ENCODE data around the gene IL1R1.

Gene IL1R1

GRCh38 chr2:102140377-102140776 lies 2.2 kb upstream of the IL1R1 start:
- DNase-seq (ENCODE audit: low spot score): no peak

- no peak for DNase-seq (ENCODE audit: low spot score)
Measured at GRCh38 chr2:102141011-102141943, 1.3 kb upstream of the IL1R1 start.

GRCh38 chr2:102142829-102143449 lies 393 bp downstream of the IL1R1 start:
- DNase-seq (ENCODE audit: low spot score): no peak

- no peak for DNase-seq (ENCODE audit: low spot score)
Measured at GRCh38 chr2:102143450-102143985, 972 bp downstream of the IL1R1 start.

GRCh38 chr2:102144128-102144527 lies 1.6 kb downstream of the IL1R1 start:
- DNase-seq (ENCODE audit: low spot score): no peak

GRCh38 chr2:102145107-102145506 lies 2.6 kb downstream of the IL1R1 start:
- DNase-seq (ENCODE audit: low spot score): no peak

- DNase-seq (ENCODE audit: low spot score): no peak
Measured at GRCh38 chr2:102145934-102146333, 3.4 kb downstream of the IL1R1 start.

GRCh38 chr2:102147935-102148334 lies 5.4 kb downstream of the IL1R1 start:
- no peak for DNase-seq (ENCODE audit: low spot score)

- no peak for DNase-seq (ENCODE audit: low spot score)
Measured at GRCh38 chr2:102149243-102149642, 6.7 kb downstream of the IL1R1 start.

- DNase-seq (ENCODE audit: low spot score): no peak
Measured at GRCh38 chr2:102149644-102150455, 7.3 kb downstream of the IL1R1 start.

GRCh38 chr2:102154364-102154763 lies 11.8 kb downstream of the IL1R1 start:
- no peak for DNase-seq (ENCODE audit: low spot score)

GRCh38 chr2:102154946-102155702 lies 12.6 kb downstream of the IL1R1 start:
- DNase-seq (ENCODE audit: low spot score): no peak

GRCh38 chr2:102155703-102156515 lies 13.4 kb downstream of the IL1R1 start:
- DNase-seq (ENCODE audit: low spot score): no peak

- DNase-seq (ENCODE audit: low spot score): no peak
Measured at GRCh38 chr2:102158011-102158755, 15.6 kb downstream of the IL1R1 start.

- no peak for DNase-seq (ENCODE audit: low spot score)
Measured at GRCh38 chr2:102159295-102159694, 16.7 kb downstream of the IL1R1 start.

- DNase-seq (ENCODE audit: low spot score): no peak
Measured at GRCh38 chr2:102166189-102166845, 23.8 kb downstream of the IL1R1 start.

GRCh38 chr2:102168026-102168771 lies 25.7 kb downstream of the IL1R1 start:
- no peak for DNase-seq (ENCODE audit: low spot score)

- DNase-seq (ENCODE audit: low spot score): no peak
Measured at GRCh38 chr2:102171946-102172345, 29.4 kb downstream of the IL1R1 start.

- no peak for DNase-seq (ENCODE audit: low spot score)
Measured at GRCh38 chr2:102172745-102173144, 30.2 kb downstream of the IL1R1 start.
